Subcutaneous adipose tissue (tissue), 4 donors: ENCODE data around the gene CRYBG3. TPM values are rescaled to one million over a fixed set of nuclear protein-coding genes. Genes with fewer than 3 reads are reported as not detected.

Experiments
- total RNA-seq, 4 donors: library from RNA; depleted of rRNA; stranded (reverse); fragments of >200 nt; gene quantifications; one replicate each; pipeline ENCODE4 v1.1.0, GENCODE V29; 2016
- TF ChIP-seq, protein P1 (sequence below): fragments of 450-650 bp; IDR thresholded peaks from one replicate; pipeline ENCODE4 v1.5.1; 2016; ENCODE audit warnings: low read depth, mild to moderate bottlenecking, control low read depth, antibody characterized with exemption, moderate library complexity

Gene CRYBG3
- total RNA-seq, 4 donors from 2014 or later, result 42.3 to 52.0 (median 47.7) TPM

GRCh38 chr3:97957617-97958311 lies 136.0 kb downstream of the CRYBG3 start:
- TF ChIP-seq, protein P1, sequence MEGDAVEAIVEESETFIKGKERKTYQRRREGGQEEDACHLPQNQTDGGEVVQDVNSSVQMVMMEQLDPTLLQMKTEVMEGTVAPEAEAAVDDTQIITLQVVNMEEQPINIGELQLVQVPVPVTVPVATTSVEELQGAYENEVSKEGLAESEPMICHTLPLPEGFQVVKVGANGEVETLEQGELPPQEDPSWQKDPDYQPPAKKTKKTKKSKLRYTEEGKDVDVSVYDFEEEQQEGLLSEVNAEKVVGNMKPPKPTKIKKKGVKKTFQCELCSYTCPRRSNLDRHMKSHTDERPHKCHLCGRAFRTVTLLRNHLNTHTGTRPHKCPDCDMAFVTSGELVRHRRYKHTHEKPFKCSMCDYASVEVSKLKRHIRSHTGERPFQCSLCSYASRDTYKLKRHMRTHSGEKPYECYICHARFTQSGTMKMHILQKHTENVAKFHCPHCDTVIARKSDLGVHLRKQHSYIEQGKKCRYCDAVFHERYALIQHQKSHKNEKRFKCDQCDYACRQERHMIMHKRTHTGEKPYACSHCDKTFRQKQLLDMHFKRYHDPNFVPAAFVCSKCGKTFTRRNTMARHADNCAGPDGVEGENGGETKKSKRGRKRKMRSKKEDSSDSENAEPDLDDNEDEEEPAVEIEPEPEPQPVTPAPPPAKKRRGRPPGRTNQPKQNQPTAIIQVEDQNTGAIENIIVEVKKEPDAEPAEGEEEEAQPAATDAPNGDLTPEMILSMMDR, result no peak

GRCh38 chr3:97958396-97958795 lies 136.6 kb downstream of the CRYBG3 start:
- TF ChIP-seq, protein P1, result no peak

DNA sequence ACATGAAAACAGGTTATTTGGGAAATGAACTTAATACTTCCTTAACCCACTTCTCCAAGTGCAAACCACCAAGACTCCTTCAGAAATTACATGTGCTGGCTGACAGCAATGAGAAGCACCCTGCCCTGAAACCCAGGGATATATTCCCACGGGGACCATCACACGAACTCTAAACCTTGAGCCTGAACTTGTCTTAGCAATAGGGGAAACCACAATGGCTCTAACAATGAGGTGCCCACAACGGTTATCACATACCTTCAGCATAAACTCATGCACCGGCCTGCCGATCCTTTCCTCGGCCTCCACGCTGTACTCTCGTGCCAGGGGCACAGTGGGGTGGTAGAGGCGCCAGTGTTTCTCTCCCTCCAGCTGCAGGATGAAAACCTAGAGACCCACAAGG lies 137.0 kb downstream of the CRYBG3 start:
- TF ChIP-seq, protein P1, result no peak

DNA sequence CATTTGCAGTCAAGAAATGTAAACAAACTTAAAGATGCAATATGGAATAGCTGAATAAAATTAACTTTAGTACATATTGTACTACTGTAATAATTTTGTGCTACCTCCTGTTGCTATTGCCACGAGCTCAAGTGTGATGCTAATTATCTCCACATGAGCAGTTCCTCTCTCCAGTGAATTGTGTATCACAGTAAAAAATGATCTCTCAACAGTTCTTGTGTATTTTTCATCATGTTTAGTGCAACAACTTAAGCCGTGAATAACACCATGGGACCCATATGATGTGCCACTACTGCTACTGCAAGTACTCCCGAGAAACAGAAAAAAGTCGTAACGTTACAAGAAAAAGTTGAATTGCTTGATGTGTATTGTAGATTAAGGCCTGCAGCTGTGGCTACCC lies 138.1 kb downstream of the CRYBG3 start:
- TF ChIP-seq, protein P1, result no peak

GRCh38 chr3:97960551-97960950 lies 138.7 kb downstream of the CRYBG3 start:
- TF ChIP-seq, protein P1, result no peak

DNA sequence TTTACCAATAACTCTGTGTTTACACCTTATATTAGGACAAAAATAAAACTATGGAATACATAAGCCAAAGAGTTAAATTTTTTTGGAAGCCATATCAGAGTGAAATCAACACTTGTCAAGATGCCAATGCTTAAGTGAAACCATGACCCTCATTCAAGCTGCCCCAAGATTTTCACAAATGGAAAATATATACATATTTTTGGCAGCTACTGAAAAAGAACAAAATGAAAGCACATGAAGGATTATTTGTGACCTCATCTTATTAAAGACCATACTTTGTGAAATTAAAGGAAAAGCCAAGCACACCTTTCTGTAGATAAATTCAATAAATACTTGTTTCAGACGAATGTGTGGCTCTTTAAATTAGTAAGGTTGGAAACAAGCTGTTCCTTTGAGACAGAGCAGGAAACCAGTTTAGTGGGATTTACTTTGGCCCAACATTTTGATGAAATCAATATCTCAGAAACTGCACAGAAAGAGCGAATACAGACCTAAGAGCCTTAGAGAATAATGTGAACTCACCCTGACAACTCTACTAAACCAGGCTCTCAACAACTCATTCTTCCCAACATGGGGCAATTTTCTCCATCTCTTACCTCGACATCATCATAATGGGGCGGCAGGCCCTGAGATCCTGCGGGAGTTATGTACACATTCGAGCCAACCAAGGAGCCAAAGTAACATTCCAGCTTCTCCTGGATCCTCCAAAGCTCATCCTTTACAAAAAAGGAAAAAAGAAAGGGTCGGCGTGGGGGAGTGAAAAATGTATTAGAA lies 139.4 kb downstream of the CRYBG3 start:
- TF ChIP-seq, protein P1, result no peak

GRCh38 chr3:97967966-97968365 lies 146.2 kb downstream of the CRYBG3 start:
- TF ChIP-seq, protein P1, result no peak
